ENCODE results near the gene NPC2. TPM values are rescaled to one million over a fixed set of nuclear protein-coding genes. Genes with fewer than 3 reads are reported as not detected.

The NPC2 gene
- total and polyA plus RNA-seq, 2 donors (not counting 3 experiments of a cell fraction or from before 2014, with no cell fraction given): 203 to 406 TPM

DNA sequence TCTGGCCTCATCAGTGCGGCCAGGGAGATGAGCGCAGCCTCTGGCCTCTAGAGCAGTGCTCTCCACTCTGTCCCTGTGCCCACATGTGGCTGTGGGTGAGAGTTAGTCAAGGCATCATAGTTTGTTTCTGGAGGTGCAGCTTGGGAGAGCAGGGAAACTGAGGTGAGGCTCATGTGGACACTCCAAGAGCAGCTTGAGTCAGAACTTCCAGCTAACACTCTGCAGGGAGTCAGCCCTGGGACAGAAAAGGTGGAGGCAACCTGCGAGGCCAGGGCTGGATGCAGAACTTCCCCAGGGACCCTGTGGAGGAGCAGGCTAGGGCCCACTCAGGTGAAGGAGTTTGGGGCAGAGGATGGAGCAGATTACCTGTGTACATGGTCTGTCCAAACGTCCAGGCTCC lies 11.3 kb upstream of the NPC2 start:
- H4K20me1 ChIP-seq (replicated peaks; ENCODE audit: control insufficient read depth, extremely low read depth, insufficient read depth, low read length): no peaks in the 10 kb centered on the region
- H3K9me1 ChIP-seq (replicated peaks; ENCODE audit: control insufficient read depth, extremely low read depth, insufficient read depth, low read length): no peaks in the 10 kb centered on the region
- H3K4me3 ChIP-seq (replicated peaks in 1 of 3; ENCODE audit: insufficient read depth in 1 of 3, low read depth in 1 of 3, low read length in 3 of 3): no peak overlapping the region
- no peak overlapping the region for H3K4me2 ChIP-seq (ENCODE audit: insufficient read depth, low read length)
- ChIA-PET CTCF (no interaction called here), POLR2A (no interaction called here)
- H3K79me2 ChIP-seq (ENCODE audit: control insufficient read depth, insufficient read depth, low read length): no peaks in the 10 kb centered on the region
- H3K9me3 ChIP-seq (replicated peaks; ENCODE audit: control insufficient read depth, insufficient read depth, low read length): no peaks in the 10 kb centered on the region
- no peaks in the 10 kb centered on the region for H3K27me3 ChIP-seq (ENCODE audit: control insufficient read depth in 2 of 2, insufficient read depth in 2 of 2, low read length in 2 of 2)
- FAIRE-seq (no peak), DNase-seq (ENCODE audit: low read depth, low spot score) (no peak)
- peaks cover 37 to 81% of the 10 kb centered on the region in 2 experiments for H3K36me3 ChIP-seq (ENCODE audit: control insufficient read depth in 2 of 2, extremely low read depth in 1 of 2, insufficient read depth in 2 of 2, low read length in 2 of 2)
- BruUV-seq (replicated peaks): no TSS peak
- H3K4me1 ChIP-seq (ENCODE audit: control insufficient read depth, extremely low read depth, insufficient read depth, low read length): no peaks in the 10 kb centered on the region
- H3K9ac ChIP-seq (replicated peaks; ENCODE audit: extremely low read depth, insufficient read depth, low read length): no peak overlapping the region
- no peak overlapping the region for H3K27ac ChIP-seq (ENCODE audit: insufficient read depth, low read depth, low read length)
- dilution Hi-C loops (cut with MboI; ENCODE audit: extremely low pct_ligation_motif_present, low sequenced_read_pairs) (no loop called here), intact Hi-C loops (cut with micrococcal nuclease) (loop anchor here (5.0 kb wide), 1 partner anchor 298 kb away; no protein-coding TSS in a partner anchor)
- H2AFZ ChIP-seq (ENCODE audit: low read depth, low read length): no peak overlapping the region
- TF ChIP-seq MYC (IDR thresholded peaks at IDR 0.05; ENCODE audit: low read depth, low read length) (no peak), JUN (IDR thresholded peaks at IDR 0.05; ENCODE audit: borderline replicate concordance, insufficient read depth, insufficient read length, low read depth) (no peak), CTCF (IDR thresholded peaks at IDR 0.05; ENCODE audit: extremely low read depth in 1 of 2, insufficient read depth in 1 of 2, low read depth in 1 of 2, low read length in 2 of 2) (no peak), POLR2A (IDR thresholded peaks at IDR 0.05; ENCODE audit: low read depth, low read length) (no peak), GATA2 (IDR thresholded peaks at IDR 0.05; ENCODE audit: insufficient read depth, insufficient read length, low read depth, low read length) (no peak), POLR2AphosphoS5 (IDR thresholded peaks at IDR 0.05; ENCODE audit: insufficient read depth, low read depth, low read length) (no peak), EZH2 (IDR thresholded peaks at IDR 0.05; ENCODE audit: borderline replicate concordance, low read depth, low read length, severe bottlenecking) (no peak), FOS (IDR thresholded peaks at IDR 0.05; ENCODE audit: borderline replicate concordance, insufficient read depth, low read length) (no peak)
- TF ChIP-seq, protein P1, sequence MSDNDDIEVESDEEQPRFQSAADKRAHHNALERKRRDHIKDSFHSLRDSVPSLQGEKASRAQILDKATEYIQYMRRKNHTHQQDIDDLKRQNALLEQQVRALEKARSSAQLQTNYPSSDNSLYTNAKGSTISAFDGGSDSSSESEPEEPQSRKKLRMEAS (IDR thresholded peaks at IDR 0.05; ENCODE audit: insufficient read depth, insufficient read length): no peak
